Prostate gland (tissue), 2 donors: ENCODE measurements around the gene DUS2. TPM values are rescaled to one million over a fixed set of nuclear protein-coding genes. Genes with fewer than 3 reads are reported as not detected.

ENCODE experiments used
- DNase-seq: peaks from one replicate; pipeline ENCODE4 v3.0.0-alpha.2; 2019; ENCODE audit warnings: low spot score
- H3K27ac ChIP-seq, 2 donors: fragments of 200-600 bp; sonication (generic); 2 replicates each; pipeline ENCODE4 v1.5.1; 2017 to 2019
- H3K27me3 ChIP-seq: fragments of 200-600 bp; sonication (generic); replicated peaks from 2 replicates; pipeline ENCODE4 v1.5.1; 2019; ENCODE audit not compliant: insufficient read depth
- H3K36me3 ChIP-seq, 2 donors: fragments of 200-600 bp; sonication (generic); 1 replicate in 1 of 2; 2 replicates in 1 of 2; pipeline versions ENCODE4 v1.5.1 to v1.8.1; 2017 to 2019
- H3K4me1 ChIP-seq: fragments of 200-600 bp; sonication (generic); replicated peaks from 2 replicates; pipeline ENCODE4 v1.5.1; 2019
- H3K4me3 ChIP-seq, 2 donors: fragments of 200-600 bp; sonication (generic); 2 replicates each; pipeline ENCODE4 v1.5.1; 2017 to 2019
- H3K9me3 ChIP-seq: fragments of 200-600 bp; sonication (generic); 2 replicates; pipeline ENCODE4 v1.5.1; 2017
- POLR2A ChIP-seq: fragments of 450-650 bp; IDR thresholded peaks from one replicate; pipeline ENCODE4 v1.6.1; 2016; ENCODE audit warnings: antibody characterized with exemption, mild to moderate bottlenecking
- POLR2AphosphoS5 ChIP-seq: sonication (generic); formaldehyde crosslinking; IDR thresholded peaks from one replicate; pipeline ENCODE4 v1.6.1; 2017; ENCODE audit warnings: antibody characterized with exemption
- WGBS: methylation state at CpG from one replicate; pipeline ENCODE4 v1.1.5; 2018; 5-methylcytosine and 5-hydroxymethylcytosine counted together
- intact Hi-C: fragments of 100-400 bp; cut with DNase I; formaldehyde crosslinking; loops from one replicate; pipeline ENCODE4 v1.14.2; 2022
- total RNA-seq, 2 donors: library from RNA; depleted of rRNA; stranded (reverse); fragments of >200 nt; gene quantifications; one replicate each; pipeline ENCODE4 v1.1.0, GENCODE V29; 2016
- TF ChIP-seq, protein P1 (sequence below), 4 experiments: fragments of 200-600 bp in 2 of 4; fragments of 450-650 bp in 2 of 4; sonication (generic) in 2 of 4; IDR thresholded peaks; 1 replicate in 3 of 4; 2 replicates in 1 of 4; pipeline ENCODE4 v1.5.1; 2016 to 2019; ENCODE audit warnings: antibody characterized with exemption in 4 of 4, mild to moderate bottlenecking in 2 of 4, moderate library complexity in 2 of 4

DUS2 gene
- total RNA-seq, 2 donors from 2014 or later = 7.2 to 14.5 TPM

DNA sequence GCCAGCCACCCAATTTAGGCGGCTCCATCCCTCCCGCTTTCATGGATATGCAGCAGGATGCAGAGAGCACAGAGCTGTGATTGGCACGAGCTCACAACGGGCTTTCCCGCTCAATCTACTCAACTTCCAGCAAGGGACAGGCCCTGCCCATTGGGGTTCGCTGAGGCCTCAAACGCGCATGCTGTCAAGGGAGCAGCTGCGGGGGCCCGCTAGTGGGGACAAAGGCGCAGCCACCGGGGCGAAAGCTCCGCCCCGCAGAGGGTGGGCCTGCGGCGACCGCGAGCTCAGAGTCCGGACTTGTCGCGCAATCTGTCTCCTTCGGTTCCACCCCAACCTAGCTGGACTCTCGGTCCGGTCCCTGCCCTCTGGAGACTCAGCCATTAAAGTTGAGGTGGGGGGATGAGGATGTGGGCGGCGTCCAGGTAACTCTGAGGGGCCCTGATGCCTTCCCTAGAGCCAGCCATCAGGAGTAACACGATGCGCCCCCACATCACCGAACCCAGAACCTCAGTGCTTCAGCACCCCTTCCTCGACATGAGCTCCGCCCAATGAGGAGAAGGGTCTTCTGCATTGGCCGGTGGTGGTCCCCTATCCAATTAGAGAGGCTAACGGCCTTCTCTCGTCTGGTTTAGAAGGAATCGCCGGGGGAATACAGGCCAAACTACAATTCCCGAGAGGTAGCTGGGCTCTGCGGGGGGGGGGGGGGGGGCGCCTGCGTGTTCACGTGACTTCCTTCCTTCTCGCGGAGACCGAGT is 61.6 kb downstream of the DUS2 start:
- DNase-seq = peak; percentile 81
- intact Hi-C loops = loop anchor here (2.0 kb wide), 1 partner anchor 144 kb away; no protein-coding TSS in a partner anchor
- Histone ChIP-seq H3K27me3 (no peaks in the 10 kb centered on the region), H3K36me3 (no peaks in the 10 kb centered on the region), H3K9me3 (no peaks in the 10 kb centered on the region), H3K27ac (peak overlapping the region; percentile 95), H3K4me1 (peaks cover 6% of the 10 kb centered on the region), H3K4me3 (peak overlapping the region; percentile 81 to 92)
- 0% methylated on average over 23 of the region's 45 CpGs for WGBS
- TF ChIP-seq, protein P1, sequence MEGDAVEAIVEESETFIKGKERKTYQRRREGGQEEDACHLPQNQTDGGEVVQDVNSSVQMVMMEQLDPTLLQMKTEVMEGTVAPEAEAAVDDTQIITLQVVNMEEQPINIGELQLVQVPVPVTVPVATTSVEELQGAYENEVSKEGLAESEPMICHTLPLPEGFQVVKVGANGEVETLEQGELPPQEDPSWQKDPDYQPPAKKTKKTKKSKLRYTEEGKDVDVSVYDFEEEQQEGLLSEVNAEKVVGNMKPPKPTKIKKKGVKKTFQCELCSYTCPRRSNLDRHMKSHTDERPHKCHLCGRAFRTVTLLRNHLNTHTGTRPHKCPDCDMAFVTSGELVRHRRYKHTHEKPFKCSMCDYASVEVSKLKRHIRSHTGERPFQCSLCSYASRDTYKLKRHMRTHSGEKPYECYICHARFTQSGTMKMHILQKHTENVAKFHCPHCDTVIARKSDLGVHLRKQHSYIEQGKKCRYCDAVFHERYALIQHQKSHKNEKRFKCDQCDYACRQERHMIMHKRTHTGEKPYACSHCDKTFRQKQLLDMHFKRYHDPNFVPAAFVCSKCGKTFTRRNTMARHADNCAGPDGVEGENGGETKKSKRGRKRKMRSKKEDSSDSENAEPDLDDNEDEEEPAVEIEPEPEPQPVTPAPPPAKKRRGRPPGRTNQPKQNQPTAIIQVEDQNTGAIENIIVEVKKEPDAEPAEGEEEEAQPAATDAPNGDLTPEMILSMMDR (IDR thresholded peaks at IDR 0.05) = peak in 2 of 4 experiments; percentile 22 to 41
- TF ChIP-seq POLR2AphosphoS5 (peak; percentile 61), POLR2A (peak; percentile 54)

- H3K36me3 ChIP-seq = no peaks in the 10 kb centered on the region
- peak within 1 kb of the TSS; percentile 95 for H3K27ac ChIP-seq
- peak; percentile 98 for DNase-seq
- H3K4me3 ChIP-seq = peak within 1 kb of the TSS; percentile 81 to 92
- H3K27me3 ChIP-seq = no peaks in the 10 kb centered on the region
- WGBS = under 1% methylated on average over 78 of the region's 104 CpGs
- TF ChIP-seq POLR2A = peak; percentile 73
- TF ChIP-seq, protein P1 (IDR thresholded peaks at IDR 0.05) = no peak
- TF ChIP-seq POLR2AphosphoS5 = peak; percentile 1
- peaks cover 6% of the 10 kb centered on the region for H3K4me1 ChIP-seq
- H3K9me3 ChIP-seq = no peaks in the 10 kb centered on the region
- intact Hi-C loops = loop anchor here (2.0 kb wide), 1 partner anchor 143 kb away; no protein-coding TSS in a partner anchor
Measured at GRCh38 chr16:68085259-68086071, 62.4 kb downstream of the DUS2 start, which contains the start of gene NFATC3. TSS of gene NFATC3 (plus strand) at chr16:68085370. CDS start at chr16:68085682, 312 bp downstream.

- intact Hi-C loops = no loop called here
- H3K4me1 ChIP-seq = peaks cover 6% of the 10 kb centered on the region
- no peaks in the 10 kb centered on the region for H3K36me3 ChIP-seq
- under 1% methylated on average over 6 of the region's 6 CpGs for WGBS
- no peak for DNase-seq
- H3K4me3 ChIP-seq = peak overlapping the region; percentile 81 to 92
- no peaks in the 10 kb centered on the region for H3K27me3 ChIP-seq
- H3K9me3 ChIP-seq = no peaks in the 10 kb centered on the region
- TF ChIP-seq, protein P1 (IDR thresholded peaks at IDR 0.05) = no peak
- peak; percentile 14 for TF ChIP-seq POLR2AphosphoS5
- H3K27ac ChIP-seq = peak overlapping the region; percentile 91 to 95
Measured at GRCh38 chr16:68086336-68086841, 63.3 kb downstream of the DUS2 start.

- peaks cover 6% of the 10 kb centered on the region for H3K4me1 ChIP-seq
- intact Hi-C loops = no loop called here
- WGBS = 3% methylated on average over 6 of the region's 6 CpGs
- H3K9me3 ChIP-seq = no peaks in the 10 kb centered on the region
- DNase-seq = no peak
- peak overlapping the region; percentile 91 to 95 for H3K27ac ChIP-seq
- H3K27me3 ChIP-seq = no peaks in the 10 kb centered on the region
- H3K36me3 ChIP-seq = no peaks in the 10 kb centered on the region
- TF ChIP-seq, protein P1 (IDR thresholded peaks at IDR 0.05) = no peak
- H3K4me3 ChIP-seq = peak overlapping the region; percentile 81 to 92
Measured at GRCh38 chr16:68086860-68087268, 63.8 kb downstream of the DUS2 start.
